ENCODE measurements around the gene ARHGEF4.

The ARHGEF4 gene

GRCh38 chr2:131039535-131039907 lies 202.8 kb downstream of the ARHGEF4 start:
- no peak for DNase-seq (ENCODE audit: low spot score)

- no peak for DNase-seq (ENCODE audit: low spot score)
These were observed 203.4 kb downstream of the ARHGEF4 start for GRCh38 chr2:131039908-131040660.

- DNase-seq (ENCODE audit: low spot score) = no peak
These were observed 204.1 kb downstream of the ARHGEF4 start for GRCh38 chr2:131040661-131041401.

GRCh38 chr2:131041402-131042147 lies 204.9 kb downstream of the ARHGEF4 start:
- DNase-seq (ENCODE audit: low spot score) = no peak

- DNase-seq (ENCODE audit: low spot score) = no peak
These were observed 205.5 kb downstream of the ARHGEF4 start for GRCh38 chr2:131042148-131042775.

GRCh38 chr2:131043199-131044074 lies 206.7 kb downstream of the ARHGEF4 start:
- no peak for DNase-seq (ENCODE audit: low spot score)

GRCh38 chr2:131044075-131044756 lies 207.5 kb downstream of the ARHGEF4 start:
- DNase-seq (ENCODE audit: low spot score) = no peak

GRCh38 chr2:131044757-131045150 lies 208.0 kb downstream of the ARHGEF4 start:
- DNase-seq (ENCODE audit: low spot score) = no peak

GRCh38 chr2:131045286-131046027 lies 208.7 kb downstream of the ARHGEF4 start:
- DNase-seq (ENCODE audit: low spot score) = no peak

- no peak for DNase-seq (ENCODE audit: low spot score)
These were observed 209.6 kb downstream of the ARHGEF4 start for GRCh38 chr2:131046028-131046917.

GRCh38 chr2:131046918-131047652 lies 210.4 kb downstream of the ARHGEF4 start:
- no peak for DNase-seq (ENCODE audit: low spot score)

GRCh38 chr2:131047920-131048560 lies 211.3 kb downstream of the ARHGEF4 start:
- no peak for DNase-seq (ENCODE audit: low spot score)

- no peak for DNase-seq (ENCODE audit: low spot score)
These were observed 211.9 kb downstream of the ARHGEF4 start for GRCh38 chr2:131048641-131049040.

- DNase-seq (ENCODE audit: low spot score) = no peak
These were observed 212.5 kb downstream of the ARHGEF4 start for GRCh38 chr2:131049150-131049718.

- no peak for DNase-seq (ENCODE audit: low spot score)
These were observed 214.2 kb downstream of the ARHGEF4 start for GRCh38 chr2:131050896-131051295.

GRCh38 chr2:131052741-131053263 lies 216.1 kb downstream of the ARHGEF4 start:
- DNase-seq (ENCODE audit: low spot score) = no peak

- no peak for DNase-seq (ENCODE audit: low spot score)
These were observed 217.8 kb downstream of the ARHGEF4 start for GRCh38 chr2:131054488-131054887.

All from HuH-7.5 (cell line).